Cerebellar nuclear complex (tissue), 1 donor: ENCODE results near the gene WASHC2C.
"Not testable (repeated sequence)": the region's sequence is repeated elsewhere in the genome, so short reads cannot be mapped to it uniquely, and the experiment has no call there.

Source experiments
- DNase-seq, 2 experiments: peaks; one replicate each; lab custom pipeline; 2025; lab: John Stamatoyannopoulos, UW

Gene WASHC2C

DNA sequence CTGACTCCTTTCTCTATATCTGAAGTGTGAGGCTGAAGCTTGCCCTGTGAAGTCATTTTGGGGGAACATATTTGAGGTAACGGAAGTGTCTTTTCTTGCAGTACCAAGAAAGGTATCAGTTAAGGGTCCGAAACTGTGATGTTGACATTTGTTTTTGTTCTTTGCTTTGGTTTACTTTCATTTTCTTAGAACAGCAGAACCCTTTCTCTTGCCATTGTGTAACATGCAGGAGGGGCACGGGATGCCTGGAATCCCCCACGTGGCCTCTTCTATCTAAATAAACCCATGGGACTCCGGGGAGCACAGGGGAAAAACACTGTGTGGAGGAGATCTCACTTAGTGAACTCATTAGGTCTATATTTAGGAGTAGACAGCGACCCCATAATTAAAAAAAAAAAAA lies 34.6 kb downstream of the WASHC2C start:
- not testable (repeated sequence) for DNase-seq

DNA sequence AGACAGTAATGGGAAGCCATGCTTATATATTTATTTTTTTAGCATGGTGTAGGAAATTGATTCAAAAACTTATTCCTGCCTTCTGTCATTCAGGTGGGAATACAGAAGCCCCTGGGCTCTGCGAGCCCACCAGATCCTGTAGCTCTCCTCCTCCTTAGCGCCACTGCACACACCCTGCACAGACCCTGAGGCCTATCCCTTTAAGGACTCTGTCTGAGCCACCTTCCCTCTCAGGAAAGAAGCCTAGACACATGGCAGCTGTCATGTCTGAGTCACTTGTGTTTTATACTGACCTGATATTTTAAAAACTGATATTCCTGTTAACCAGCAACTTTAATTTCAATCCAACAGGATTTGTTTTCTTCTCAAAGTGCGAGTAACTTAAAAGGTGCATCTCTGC lies 36.0 kb downstream of the WASHC2C start:
- not testable (repeated sequence) for DNase-seq

DNA sequence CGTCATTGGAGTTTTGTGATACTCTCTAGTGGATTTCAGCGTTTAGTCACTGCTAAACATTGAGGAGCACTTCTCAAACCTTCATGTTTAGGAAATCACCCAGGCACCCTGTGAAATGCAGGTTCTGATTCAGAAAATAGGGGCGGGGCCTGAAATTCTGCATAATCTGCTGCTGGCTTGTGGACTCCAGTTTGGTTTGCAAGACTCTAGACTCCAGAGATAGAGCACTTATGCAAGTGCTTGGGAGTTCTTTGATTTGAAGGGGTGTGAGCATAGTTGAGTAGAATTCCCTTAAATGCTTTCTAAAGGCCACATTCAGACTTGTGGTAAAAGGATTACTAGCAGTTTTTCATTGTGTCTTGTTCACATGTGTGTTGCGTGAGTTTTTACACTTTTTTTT lies 41.3 kb downstream of the WASHC2C start:
- not testable (repeated sequence) for DNase-seq

DNA sequence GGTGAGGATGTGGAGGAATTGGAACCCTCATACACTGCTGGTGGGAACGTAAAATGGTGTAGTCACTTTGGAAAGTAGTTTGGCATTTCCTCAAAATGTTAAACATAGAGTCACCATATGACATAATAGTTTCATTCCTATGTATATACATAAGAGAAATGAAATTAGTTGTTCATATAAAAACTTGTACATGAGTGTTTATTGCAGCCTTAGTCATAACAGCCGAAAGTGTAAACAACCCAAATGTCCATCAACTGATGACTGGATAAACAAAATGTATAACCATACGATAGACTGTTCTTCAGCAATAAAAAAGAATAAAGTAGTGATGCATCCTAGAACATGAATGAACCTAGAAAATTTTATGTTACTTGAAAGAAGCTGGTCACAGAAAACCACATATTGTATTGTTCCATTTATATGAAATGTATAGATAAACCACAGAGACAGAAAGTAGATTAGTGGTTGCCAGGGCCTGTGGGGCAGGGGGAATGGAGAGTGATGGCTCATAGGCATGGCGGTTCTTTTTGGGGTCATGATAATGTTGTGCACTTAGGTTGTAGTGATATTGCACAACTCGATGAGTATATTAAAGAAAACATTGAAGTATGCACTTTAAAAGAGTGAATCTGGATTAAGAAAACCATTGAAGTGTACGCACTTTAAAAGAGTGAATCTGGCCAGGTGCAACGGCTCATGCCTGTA lies 44.8 kb downstream of the WASHC2C start:
- not testable (repeated sequence) for DNase-seq

DNA sequence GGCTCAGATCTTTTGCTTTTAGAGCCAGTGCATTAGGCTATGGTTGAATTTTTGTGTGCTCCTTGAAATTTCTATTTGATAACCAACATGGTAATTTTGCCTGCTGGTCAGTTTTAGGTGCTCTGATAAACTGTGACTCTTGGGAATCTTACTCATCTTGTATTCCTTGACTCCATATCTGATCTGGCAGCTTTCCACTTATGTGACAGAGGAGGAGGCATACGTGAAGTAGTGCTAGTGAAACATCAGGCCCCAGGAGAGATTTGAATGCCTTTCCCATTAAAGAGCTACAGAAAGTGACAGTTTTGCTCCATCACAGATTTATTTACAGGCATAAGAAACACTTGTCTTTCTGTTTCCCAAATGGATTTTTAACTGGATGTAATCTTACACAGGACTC lies 59.2 kb downstream of the WASHC2C start:
- DNase-seq = not testable (repeated sequence)

DNA sequence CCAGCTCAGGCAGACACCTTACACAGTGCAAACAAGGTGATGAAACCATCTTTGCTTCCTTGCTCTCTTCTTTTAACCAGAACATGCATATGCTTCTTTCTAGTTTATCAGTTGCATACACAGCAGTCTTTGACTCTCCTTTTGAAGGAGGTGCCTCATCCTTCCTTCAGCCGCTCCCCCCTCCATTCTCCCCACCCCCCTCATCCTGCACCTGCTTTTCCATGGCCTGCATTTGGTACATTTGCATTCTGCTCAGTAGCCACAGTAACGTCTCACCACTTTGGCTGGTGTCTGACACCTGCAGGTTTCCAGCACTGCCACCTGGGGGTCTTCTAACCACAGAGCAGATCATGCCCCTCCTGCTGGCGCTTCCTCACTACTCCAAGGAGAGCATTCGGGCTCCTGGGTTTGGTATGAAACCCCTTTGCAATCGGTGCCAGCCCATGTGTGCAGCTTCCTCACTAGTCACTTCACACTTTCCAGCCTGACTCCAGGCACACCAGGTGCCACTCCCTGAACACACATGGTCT lies 60.2 kb downstream of the WASHC2C start:
- DNase-seq = not testable (repeated sequence)

DNA sequence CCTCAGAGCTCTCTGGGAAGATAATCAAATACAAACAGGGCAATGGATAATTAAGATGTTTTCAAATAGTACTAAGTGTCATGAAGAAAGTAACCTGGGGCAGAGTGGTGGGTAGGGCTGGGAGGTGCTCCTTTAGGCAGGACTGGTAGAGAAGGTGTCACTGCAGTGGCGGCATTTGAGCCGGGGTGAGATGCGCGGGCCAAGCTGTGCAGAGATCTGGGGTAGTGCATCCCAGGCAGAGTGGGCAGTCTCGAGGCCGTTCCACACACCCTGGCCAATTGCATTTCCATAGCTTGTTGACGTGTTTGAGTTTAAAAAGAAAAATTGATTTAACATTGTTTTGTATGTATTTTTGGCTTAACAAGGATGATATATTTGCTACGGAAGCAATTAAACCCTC lies 62.9 kb downstream of the WASHC2C start:
- DNase-seq = not testable (repeated sequence)

DNA sequence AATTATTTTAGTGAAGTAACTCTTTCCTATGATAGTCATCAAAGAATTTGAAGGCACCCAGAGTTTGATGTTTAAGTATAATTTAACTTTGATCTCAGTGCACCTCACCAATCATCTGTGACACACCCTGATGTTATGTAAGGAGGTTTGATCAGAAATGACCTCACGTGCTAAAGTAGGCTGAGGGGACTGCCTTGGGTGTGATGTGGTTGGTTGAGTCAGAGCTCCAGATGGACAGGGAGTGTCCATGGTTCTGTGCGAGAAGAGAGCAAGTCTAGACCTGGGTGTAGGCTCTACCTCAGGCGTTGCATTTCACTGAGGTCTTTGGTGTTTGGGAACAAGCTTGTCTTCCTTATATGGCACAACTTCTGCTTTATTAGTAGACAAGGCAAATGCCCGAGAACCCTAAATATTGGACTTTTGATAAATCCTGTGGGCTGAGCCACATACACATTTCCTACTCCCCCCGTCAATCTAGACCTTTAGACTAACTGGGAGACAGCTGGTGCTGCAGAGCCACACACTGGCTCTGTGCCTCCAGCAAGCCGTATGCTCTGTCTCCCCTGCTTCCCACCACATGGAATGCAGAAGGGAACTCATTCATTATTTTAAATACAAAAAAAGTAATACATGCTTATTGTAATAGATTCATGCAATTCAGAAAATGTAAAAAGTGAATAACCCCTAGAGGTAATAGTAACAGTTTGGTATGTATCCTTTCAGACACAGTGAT lies 63.8 kb downstream of the WASHC2C start:
- not testable (repeated sequence) for DNase-seq

DNA sequence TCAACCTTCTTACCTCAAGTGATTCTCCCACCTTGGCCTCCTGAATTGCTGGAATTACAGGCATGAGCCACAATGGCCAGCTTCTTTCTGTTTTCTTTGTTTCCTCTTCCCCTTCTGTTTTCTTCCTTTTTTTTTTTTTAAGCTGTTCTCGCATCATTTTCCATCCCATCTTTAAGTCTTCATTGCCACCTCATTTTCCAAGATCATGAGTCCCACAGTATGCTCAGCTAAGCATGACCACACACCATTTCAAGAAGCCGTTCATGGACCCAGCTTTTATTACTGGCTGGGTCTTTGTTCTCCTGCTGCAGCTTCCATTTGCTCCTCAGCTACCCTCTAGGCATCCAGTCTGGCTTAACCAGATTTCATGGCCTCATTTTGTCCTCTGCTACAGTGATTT lies 67.7 kb downstream of the WASHC2C start:
- not testable (repeated sequence) for DNase-seq

DNA sequence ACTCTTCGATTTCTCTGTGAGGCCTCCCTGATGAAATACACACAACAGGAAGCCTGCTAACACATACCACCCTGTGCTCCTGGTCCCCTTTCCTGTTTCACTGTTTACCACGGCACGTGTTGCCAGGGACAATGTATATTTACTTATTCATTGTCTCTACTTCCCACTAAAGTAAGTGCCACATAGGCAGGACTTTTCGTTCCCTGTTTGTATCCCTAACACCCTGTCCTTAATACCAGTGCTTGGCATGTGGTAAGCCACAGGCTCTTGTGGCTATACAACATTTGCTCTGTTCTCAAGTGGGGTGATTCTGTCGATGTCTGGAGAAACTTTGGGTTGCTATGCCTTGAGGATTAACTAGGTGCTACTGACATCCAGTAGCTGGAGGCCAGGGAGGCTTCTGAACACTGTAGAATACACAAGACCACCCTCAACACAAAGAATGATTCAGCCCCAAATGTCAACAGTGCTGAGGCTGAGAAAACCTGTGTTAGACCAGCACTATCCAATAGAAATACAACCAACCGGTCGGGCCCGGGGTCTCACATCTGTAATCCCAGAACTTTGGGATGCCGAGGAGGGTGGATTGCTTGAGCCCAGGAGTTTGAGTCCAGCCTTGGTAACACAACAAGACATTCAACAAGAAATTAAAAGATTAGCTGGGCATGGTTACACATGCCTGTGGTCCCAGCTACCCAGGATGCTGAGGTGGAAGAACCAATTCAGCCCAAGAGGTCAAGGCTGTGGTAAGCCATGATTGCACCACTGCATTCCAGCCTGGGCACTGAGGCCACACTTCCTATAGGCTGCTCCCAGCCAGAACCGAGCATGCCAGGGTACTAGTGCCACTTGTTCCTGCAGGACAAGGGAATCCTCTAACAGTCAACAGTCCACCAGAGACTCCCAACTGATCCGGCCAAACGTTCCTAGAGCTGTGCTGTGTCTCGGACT lies 76.3 kb downstream of the WASHC2C start:
- DNase-seq = not testable (repeated sequence)

DNA sequence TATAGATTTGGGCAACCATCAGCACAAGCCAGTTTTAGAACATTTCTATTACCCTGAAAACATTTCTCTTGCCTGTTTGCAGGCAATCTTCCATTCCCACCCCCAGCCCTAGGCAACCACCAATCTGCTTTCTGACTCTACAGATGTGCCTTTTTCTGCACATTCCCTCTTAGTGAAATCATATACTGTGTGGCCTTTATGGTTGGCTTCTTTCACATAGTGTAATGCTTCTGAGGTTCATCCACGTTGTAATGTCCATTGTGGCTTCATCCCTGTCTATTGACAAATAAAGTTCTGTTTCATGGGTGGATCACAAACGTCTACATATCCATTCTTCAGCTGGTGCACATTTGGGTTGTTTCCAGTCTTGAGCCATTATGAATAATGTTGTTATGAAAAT lies 77.9 kb downstream of the WASHC2C start:
- DNase-seq = not testable (repeated sequence)

DNA sequence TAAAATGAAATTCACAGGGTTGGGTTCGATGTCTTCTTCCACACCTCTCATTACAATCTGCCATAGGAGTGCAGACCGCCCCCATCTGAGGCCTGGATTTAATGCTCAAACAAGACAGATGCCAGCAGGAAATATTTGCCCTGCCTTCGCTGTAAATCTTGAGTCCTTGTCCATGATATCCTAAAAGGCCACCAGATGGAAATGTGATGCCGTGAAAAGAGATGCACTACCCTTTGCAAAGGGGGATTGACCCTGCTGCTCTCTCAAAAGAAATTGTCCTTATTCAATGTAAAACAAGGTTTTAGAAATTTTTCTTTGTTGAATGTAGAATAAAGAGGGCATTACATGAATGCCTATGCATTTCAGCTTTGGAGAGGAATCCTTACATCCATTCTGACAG lies 82.8 kb downstream of the WASHC2C start:
- no peak for DNase-seq

DNA sequence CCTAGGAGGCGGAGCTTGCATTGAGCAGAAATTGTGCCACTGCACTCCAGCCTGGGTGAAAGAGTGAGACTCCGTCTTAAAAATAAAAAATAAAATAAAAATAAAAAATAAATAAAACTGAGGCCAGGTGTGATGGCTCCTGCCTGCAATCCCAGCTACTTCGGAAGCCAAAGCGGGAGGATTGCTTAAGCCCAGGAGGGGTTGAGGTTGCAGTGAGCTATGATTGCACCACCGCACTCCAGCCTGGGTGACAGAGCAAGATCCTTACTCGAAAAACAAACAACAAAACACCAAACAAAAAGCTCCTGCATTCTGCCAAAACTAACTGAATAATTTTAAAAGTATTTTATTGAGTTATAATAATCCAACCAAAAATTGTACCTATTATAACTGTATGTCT lies 84.0 kb downstream of the WASHC2C start:
- DNase-seq = no peak

DNA sequence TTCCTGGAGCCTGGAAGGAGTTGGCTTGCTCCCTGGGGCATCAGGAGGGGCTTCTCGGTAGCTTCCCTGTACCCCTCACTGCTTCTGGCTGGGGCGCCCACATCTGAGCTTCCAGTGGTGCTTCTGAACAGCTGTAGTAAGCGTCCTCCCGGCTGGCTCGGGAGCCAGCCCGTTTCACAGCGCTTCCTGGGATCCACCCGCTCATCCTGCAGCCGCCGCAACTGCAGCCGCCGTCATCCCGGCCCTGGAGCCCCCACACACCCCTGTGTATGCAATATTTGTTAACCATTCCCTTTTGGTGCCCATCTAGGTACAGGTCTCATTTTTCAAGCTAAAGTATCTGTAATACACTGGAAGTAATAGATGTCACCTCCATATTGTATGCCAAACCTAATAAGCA lies 85.9 kb downstream of the WASHC2C start:
- DNase-seq = not testable (repeated sequence)

DNA sequence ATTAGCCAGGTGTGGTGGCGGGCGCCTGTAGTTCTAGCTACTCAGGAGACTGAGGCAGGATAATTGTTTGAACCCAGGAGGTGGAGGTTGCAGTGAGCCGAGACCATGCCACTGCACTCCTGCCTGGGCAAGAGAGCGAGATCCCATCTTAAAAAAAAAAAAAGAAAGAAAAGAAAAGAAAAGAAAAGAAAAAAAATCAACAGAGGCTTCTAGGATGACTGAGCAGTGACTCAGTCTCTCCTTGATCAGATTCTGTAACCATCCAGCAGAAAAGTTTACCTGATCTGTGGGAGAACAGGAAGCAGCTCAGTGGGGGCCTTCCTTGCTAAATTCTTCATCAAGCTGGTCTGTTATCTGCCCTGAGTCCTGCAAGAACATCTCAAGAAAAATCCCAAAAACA lies 87.1 kb downstream of the WASHC2C start:
- not testable (repeated sequence) for DNase-seq

DNA sequence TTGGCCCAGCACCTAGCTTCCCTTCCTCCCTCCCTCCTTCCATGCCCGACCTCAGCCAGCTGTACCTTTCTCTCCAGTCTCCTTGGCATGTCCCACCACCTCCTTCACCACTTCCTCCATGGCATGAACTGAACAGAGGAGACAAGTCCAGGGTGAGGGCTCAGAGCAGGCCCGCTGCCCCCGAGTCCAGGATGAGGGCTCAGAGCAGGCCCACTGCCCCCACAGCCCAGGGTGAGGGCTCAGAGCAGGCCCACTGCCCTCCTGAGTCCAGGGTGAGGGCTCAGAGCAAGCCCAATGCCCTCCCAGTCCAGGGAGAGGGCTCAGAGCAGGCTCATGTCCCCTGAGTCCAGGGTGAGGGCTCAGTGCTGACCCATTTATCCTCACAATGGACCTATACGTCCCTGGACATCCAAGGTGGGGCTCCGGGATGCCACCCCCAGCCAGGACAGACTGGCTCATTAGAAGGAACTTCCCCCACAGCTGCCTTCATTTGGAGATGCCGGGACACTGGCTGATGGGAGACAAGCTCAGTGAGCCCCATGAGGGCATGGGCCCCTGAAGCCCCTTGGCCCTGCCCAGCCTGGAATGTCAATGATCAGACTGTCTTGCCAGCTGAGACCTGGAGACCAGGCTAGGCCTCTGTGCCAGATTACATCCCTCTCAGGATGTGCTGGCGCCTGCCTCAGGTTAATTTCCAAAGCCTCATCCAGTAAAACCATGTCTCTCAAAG lies 90.2 kb downstream of the WASHC2C start:
- DNase-seq = no peak

DNA sequence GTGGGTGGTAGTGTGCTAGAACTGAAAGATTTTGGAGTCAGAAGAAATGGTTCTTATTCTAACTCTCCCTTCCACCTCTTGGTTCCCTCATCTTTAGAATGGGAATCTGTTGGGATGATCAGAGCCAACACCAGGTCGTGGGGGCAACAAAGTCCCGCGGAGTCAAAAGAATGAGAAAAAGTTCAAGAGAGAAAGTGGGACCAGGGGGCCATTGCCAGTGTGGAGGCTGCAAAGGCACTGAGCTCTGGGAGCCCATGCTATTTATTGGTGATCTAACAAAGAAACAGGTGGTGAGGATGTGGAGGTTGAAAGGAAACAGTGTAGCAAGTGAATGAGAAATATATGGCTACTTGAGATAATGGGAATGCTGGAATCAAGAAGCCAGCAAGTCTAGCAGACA lies 90.8 kb downstream of the WASHC2C start:
- DNase-seq = no peak

DNA sequence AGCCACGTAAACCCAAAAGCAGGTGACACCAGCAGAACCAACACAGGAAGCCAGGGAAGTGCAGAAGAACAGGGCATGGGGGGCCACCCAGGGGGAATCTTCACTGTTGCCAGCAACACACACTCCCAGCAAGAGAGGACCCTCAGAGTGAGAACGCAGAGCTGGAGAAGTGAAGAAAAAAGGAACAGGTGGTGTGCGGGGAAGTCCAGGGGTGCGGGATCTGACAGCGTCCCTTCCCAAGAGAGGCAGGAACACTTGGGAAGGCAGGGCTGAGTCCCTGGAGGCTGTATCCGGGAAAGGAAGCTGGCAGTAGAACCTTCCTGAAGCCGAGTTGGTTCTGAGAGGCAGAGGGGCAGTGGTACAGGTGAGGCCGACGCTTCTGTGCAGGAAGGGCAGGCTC lies 92.5 kb downstream of the WASHC2C start:
- DNase-seq = no peak

DNA sequence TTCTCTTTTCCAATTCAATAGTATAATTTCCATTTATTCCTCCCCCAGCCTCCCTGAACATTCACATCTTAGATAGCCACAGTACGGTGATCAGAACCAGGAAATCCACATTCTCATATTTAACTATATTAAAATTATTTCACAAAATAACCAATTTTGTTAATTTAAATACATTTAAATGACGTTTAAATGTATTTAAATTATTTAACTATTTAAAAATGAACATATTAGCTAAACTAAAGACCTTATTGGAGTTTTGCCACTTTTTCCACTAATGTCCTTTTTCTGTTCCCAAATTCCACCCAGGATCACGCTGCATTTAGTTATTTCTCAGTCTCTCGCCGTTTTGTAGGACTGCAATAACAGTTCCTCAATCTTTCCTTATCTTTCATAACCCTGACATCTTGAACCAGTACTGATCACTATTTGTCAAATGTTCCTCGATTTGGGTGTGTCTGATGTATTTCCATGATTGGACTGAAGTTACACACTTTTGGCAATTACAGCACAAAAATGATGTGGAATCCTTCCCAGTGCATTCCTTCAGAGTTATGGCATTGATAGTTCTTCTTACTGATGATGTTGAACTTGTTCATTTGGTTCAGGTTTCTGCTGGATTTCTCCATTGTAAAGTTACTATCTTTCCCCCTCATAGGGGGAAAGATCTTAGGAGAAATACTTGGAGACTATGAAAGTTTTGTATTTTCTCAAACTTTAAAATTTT lies 93.2 kb downstream of the WASHC2C start:
- DNase-seq = not testable (repeated sequence)

DNA sequence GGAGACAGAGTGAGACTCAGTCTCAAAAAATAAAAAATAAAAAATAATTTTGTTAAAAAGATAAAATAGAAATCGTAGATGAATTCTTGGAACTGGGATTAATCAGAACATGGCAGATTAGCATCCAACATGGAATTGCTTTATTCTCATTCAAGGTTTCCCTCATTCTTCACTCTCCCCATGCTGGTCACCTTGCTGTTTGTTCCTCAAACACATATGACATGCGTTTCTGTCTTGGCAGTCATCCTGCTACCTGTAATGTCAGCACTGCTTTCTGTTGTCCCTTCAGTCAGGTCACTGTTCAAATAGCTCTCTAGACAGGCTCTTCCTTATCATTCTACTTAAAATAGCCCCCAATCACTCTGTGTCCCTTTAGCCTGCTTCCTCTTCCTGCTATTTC lies 95.9 kb downstream of the WASHC2C start:
- not testable (repeated sequence) for DNase-seq
